Activated B cell treated with CpG ODN at 0.5 μM for 24 hours (primary cell): ENCODE results near the gene CLASP1. TPM values are rescaled to one million over a fixed set of nuclear protein-coding genes. Genes with fewer than 3 reads are reported as not detected.
"Not testable (repeated sequence)": the region's sequence is repeated elsewhere in the genome, so short reads cannot be mapped to it uniquely, and the experiment has no call there.

ENCODE experiments used
- ATAC-seq: fragments of 200-7000 bp; cut with Tn5 transposase; one replicate; pipeline ENCODE4 v1.10.0; 2021; ENCODE audit warnings: low read depth, mild to moderate bottlenecking, moderate library complexity
- CTCF ChIA-PET: fragments of 350-600 bp; sonication (Branson Sonifier 250); formaldehyde crosslinking; loops from one replicate; lab custom pipeline; 2021; ENCODE audit warnings: antibody characterized with exemption; lab: Charles Lee
- POLR2A ChIA-PET: fragments of 350-600 bp; sonication (Branson Sonifier 250); formaldehyde crosslinking; loops from one replicate; lab custom pipeline; 2021; ENCODE audit warnings: antibody characterized with exemption; lab: Charles Lee
- DNase-seq: peaks from one replicate; pipeline ENCODE4 v3.0.0; 2022
- H3K27ac Mint-ChIP-seq: one replicate; pipeline ENCODE4 v1.8.0; 2020; ENCODE audit warnings: mixed read lengths
- H3K27me3 Mint-ChIP-seq: one replicate; pipeline ENCODE4 v1.8.0; 2021; ENCODE audit warnings: mixed read lengths
- H3K36me3 Mint-ChIP-seq: one replicate; pipeline ENCODE4 v1.8.0; 2021; ENCODE audit warnings: low read depth, mixed read lengths
- H3K4me1 Mint-ChIP-seq: one replicate; pipeline ENCODE4 v1.8.0; 2021; ENCODE audit warnings: mixed read lengths
- H3K4me3 Mint-ChIP-seq: one replicate; pipeline ENCODE4 v1.8.0; 2020; ENCODE audit warnings: mild to moderate bottlenecking, mixed read lengths
- H3K9me3 Mint-ChIP-seq: one replicate; pipeline ENCODE4 v1.8.0; 2020; ENCODE audit warnings: mixed read lengths
- CTCF ChIP-seq: fragments of 200-600 bp; IDR thresholded peaks from one replicate; pipeline ENCODE4 v1.8.0; 2022; ENCODE audit warnings: antibody characterized with exemption, mild to moderate bottlenecking
- intact Hi-C: fragments of 100-400 bp; cut with micrococcal nuclease; formaldehyde crosslinking; loops from one replicate; pipeline ENCODE4 v1.15.1; 2024
- total RNA-seq: library from RNA; stranded (reverse); gene quantifications from 2 replicates; pipeline ENCODE4 v1.2.3, GENCODE V29; 2022

Gene CLASP1
- total RNA-seq, 1 donor from 2014 or later: 65.0 TPM

DNA sequence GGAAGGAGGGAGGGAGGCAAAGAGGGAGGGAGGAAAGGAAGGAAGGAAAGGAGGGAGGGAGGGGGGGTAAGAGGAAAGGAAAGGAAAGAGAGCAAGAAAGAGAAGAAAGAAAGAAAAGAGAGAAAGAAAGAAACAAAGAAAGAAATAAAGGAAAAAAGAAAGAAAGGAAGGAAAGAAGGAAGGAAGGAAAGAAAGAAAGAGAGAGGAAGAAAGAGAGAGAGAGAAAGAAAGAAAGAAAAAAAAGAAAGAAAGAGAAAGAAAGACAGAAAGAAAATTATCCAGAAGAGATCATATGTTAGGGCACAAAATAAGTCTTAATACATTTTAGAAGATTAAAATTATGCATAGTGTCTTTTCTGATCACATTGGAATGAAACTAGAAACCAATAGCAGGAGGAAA lies 339.9 kb downstream of the CLASP1 start:
- Mint-ChIP-seq H3K36me3 (no peaks in the 10 kb centered on the region), H3K4me3 (no peak overlapping the region), H3K27ac (no peak overlapping the region), H3K4me1 (no peaks in the 10 kb centered on the region), H3K27me3 (peaks cover 16% of the 10 kb centered on the region), H3K9me3 (no peaks in the 10 kb centered on the region)
- ATAC-seq: no peak
- no peak for DNase-seq
- CTCF ChIA-PET: no interaction called here
- intact Hi-C loops: no loop called here
- TF ChIP-seq CTCF: no peak
- POLR2A ChIA-PET: no interaction called here

DNA sequence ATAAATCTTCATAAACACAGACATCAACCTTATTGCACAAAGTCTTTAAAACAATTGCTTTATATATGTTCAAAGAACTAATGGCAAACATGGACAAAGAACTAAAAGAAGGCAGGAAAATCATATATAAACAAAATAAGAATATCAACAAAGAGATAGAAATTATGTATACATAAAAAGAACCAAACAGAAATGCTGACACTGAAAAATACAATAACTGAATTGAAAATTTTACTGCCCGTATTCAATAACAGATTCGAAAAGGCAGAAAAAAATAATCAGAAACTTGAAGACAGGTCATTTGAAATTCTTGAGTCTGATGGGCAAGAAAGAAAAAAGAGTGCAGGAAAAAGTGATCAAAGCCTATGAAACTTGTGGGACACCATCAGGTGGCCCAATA lies 342.2 kb downstream of the CLASP1 start:
- H3K4me1 Mint-ChIP-seq: no peaks in the 10 kb centered on the region
- H3K36me3 Mint-ChIP-seq: no peaks in the 10 kb centered on the region
- no peak for DNase-seq
- H3K9me3 Mint-ChIP-seq: no peaks in the 10 kb centered on the region
- no peak overlapping the region for H3K27ac Mint-ChIP-seq
- no peak for ATAC-seq
- POLR2A ChIA-PET: no interaction called here
- CTCF ChIA-PET: no interaction called here
- H3K4me3 Mint-ChIP-seq: no peak overlapping the region
- intact Hi-C loops: no loop called here
- peaks cover 19% of the 10 kb centered on the region for H3K27me3 Mint-ChIP-seq
- no peak for TF ChIP-seq CTCF

- no peak overlapping the region for H3K27ac Mint-ChIP-seq
- H3K36me3 Mint-ChIP-seq: no peaks in the 10 kb centered on the region
- CTCF ChIA-PET: no interaction called here
- no peak for TF ChIP-seq CTCF
- H3K9me3 Mint-ChIP-seq: no peaks in the 10 kb centered on the region
- DNase-seq (no peak), ATAC-seq (no peak)
- H3K4me3 Mint-ChIP-seq: no peak overlapping the region
- POLR2A ChIA-PET: no interaction called here
- no peaks in the 10 kb centered on the region for H3K4me1 Mint-ChIP-seq
- intact Hi-C loops: no loop called here
- H3K27me3 Mint-ChIP-seq: peaks cover 23% of the 10 kb centered on the region
These were observed 344.3 kb downstream of the CLASP1 start for GRCh38 chr2:121304941-121305340.

GRCh38 chr2:121303531-121304263 lies 345.6 kb downstream of the CLASP1 start:
- no peak for DNase-seq
- Mint-ChIP-seq H3K9me3 (no peaks in the 10 kb centered on the region), H3K36me3 (no peaks in the 10 kb centered on the region), H3K27ac (no peak overlapping the region), H3K4me3 (no peak overlapping the region), H3K27me3 (peaks cover 18% of the 10 kb centered on the region), H3K4me1 (no peaks in the 10 kb centered on the region)
- TF ChIP-seq CTCF: no peak
- POLR2A ChIA-PET: no interaction called here
- no peak for ATAC-seq
- intact Hi-C loops: no loop called here
- CTCF ChIA-PET: no interaction called here

- intact Hi-C loops, H3K27ac Mint-ChIP-seq, ATAC-seq, H3K36me3 Mint-ChIP-seq, DNase-seq, H3K4me3 Mint-ChIP-seq, CTCF ChIA-PET, H3K27me3 Mint-ChIP-seq, H3K9me3 Mint-ChIP-seq, H3K4me1 Mint-ChIP-seq, POLR2A ChIA-PET: not testable (repeated sequence)
These were observed 348.1 kb downstream of the CLASP1 start for GRCh38 chr2:121301190-121301589.

GRCh38 chr2:121298476-121298875 lies 350.8 kb downstream of the CLASP1 start:
- ChIA-PET POLR2A (no interaction called here), CTCF (no interaction called here)
- Mint-ChIP-seq H3K27me3 (peaks cover 4% of the 10 kb centered on the region), H3K4me1 (no peaks in the 10 kb centered on the region), H3K27ac (no peak overlapping the region), H3K4me3 (no peak overlapping the region), H3K9me3 (no peaks in the 10 kb centered on the region), H3K36me3 (no peaks in the 10 kb centered on the region)
- intact Hi-C loops: no loop called here
- TF ChIP-seq CTCF: no peak
- no peak for DNase-seq
- no peak for ATAC-seq

GRCh38 chr2:121297866-121298265 lies 351.4 kb downstream of the CLASP1 start:
- CTCF ChIA-PET, H3K9me3 Mint-ChIP-seq, H3K27ac Mint-ChIP-seq, H3K4me1 Mint-ChIP-seq, H3K4me3 Mint-ChIP-seq, H3K36me3 Mint-ChIP-seq, POLR2A ChIA-PET, ATAC-seq, intact Hi-C loops, DNase-seq, H3K27me3 Mint-ChIP-seq: not testable (repeated sequence)
